Measurements from ENCODE around the gene ESPN. TPM values are rescaled to one million over a fixed set of nuclear protein-coding genes. Genes with fewer than 3 reads are reported as not detected.

ESPN gene
- total and polyA plus RNA-seq, 2 of the 8 experiments (the other 6 are each of a cell fraction or from before 2014, with no cell fraction given) = 5.2 to 16.3 TPM

- TF ChIP-seq, protein P1, sequence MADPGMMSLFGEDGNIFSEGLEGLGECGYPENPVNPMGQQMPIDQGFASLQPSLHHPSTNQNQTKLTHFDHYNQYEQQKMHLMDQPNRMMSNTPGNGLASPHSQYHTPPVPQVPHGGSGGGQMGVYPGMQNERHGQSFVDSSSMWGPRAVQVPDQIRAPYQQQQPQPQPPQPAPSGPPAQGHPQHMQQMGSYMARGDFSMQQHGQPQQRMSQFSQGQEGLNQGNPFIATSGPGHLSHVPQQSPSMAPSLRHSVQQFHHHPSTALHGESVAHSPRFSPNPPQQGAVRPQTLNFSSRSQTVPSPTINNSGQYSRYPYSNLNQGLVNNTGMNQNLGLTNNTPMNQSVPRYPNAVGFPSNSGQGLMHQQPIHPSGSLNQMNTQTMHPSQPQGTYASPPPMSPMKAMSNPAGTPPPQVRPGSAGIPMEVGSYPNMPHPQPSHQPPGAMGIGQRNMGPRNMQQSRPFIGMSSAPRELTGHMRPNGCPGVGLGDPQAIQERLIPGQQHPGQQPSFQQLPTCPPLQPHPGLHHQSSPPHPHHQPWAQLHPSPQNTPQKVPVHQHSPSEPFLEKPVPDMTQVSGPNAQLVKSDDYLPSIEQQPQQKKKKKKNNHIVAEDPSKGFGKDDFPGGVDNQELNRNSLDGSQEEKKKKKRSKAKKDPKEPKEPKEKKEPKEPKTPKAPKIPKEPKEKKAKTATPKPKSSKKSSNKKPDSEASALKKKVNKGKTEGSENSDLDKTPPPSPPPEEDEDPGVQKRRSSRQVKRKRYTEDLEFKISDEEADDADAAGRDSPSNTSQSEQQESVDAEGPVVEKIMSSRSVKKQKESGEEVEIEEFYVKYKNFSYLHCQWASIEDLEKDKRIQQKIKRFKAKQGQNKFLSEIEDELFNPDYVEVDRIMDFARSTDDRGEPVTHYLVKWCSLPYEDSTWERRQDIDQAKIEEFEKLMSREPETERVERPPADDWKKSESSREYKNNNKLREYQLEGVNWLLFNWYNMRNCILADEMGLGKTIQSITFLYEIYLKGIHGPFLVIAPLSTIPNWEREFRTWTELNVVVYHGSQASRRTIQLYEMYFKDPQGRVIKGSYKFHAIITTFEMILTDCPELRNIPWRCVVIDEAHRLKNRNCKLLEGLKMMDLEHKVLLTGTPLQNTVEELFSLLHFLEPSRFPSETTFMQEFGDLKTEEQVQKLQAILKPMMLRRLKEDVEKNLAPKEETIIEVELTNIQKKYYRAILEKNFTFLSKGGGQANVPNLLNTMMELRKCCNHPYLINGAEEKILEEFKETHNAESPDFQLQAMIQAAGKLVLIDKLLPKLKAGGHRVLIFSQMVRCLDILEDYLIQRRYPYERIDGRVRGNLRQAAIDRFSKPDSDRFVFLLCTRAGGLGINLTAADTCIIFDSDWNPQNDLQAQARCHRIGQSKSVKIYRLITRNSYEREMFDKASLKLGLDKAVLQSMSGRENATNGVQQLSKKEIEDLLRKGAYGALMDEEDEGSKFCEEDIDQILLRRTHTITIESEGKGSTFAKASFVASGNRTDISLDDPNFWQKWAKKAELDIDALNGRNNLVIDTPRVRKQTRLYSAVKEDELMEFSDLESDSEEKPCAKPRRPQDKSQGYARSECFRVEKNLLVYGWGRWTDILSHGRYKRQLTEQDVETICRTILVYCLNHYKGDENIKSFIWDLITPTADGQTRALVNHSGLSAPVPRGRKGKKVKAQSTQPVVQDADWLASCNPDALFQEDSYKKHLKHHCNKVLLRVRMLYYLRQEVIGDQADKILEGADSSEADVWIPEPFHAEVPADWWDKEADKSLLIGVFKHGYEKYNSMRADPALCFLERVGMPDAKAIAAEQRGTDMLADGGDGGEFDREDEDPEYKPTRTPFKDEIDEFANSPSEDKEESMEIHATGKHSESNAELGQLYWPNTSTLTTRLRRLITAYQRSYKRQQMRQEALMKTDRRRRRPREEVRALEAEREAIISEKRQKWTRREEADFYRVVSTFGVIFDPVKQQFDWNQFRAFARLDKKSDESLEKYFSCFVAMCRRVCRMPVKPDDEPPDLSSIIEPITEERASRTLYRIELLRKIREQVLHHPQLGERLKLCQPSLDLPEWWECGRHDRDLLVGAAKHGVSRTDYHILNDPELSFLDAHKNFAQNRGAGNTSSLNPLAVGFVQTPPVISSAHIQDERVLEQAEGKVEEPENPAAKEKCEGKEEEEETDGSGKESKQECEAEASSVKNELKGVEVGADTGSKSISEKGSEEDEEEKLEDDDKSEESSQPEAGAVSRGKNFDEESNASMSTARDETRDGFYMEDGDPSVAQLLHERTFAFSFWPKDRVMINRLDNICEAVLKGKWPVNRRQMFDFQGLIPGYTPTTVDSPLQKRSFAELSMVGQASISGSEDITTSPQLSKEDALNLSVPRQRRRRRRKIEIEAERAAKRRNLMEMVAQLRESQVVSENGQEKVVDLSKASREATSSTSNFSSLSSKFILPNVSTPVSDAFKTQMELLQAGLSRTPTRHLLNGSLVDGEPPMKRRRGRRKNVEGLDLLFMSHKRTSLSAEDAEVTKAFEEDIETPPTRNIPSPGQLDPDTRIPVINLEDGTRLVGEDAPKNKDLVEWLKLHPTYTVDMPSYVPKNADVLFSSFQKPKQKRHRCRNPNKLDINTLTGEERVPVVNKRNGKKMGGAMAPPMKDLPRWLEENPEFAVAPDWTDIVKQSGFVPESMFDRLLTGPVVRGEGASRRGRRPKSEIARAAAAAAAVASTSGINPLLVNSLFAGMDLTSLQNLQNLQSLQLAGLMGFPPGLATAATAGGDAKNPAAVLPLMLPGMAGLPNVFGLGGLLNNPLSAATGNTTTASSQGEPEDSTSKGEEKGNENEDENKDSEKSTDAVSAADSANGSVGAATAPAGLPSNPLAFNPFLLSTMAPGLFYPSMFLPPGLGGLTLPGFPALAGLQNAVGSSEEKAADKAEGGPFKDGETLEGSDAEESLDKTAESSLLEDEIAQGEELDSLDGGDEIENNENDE (IDR thresholded peaks at IDR 0.05; ENCODE audit: insufficient replicate concordance, low read length) = no peak
- TF ChIP-seq SAP30 (IDR thresholded peaks at IDR 0.05; ENCODE audit: insufficient read depth, insufficient replicate concordance, low read length) = no peak
- no peak for TF ChIP-seq BACH1 (IDR thresholded peaks at IDR 0.05; ENCODE audit: low read length)
- TF ChIP-seq HDAC2 (IDR thresholded peaks at IDR 0.05; ENCODE audit: borderline replicate concordance in 1 of 2, low read depth in 2 of 2, low read length in 2 of 2) = no peak
These were observed 60.9 kb downstream of the ESPN start (continued) for GRCh38 chr1:6485168-6486101.

All from H1 (cell line).